Uterus (tissue), 4 donors: ENCODE data around the gene MRTFB. TPM values are rescaled to one million over a fixed set of nuclear protein-coding genes. Genes with fewer than 3 reads are reported as not detected.

Experiments used
- DNase-seq, 2 donors: peaks; one replicate each; pipeline ENCODE4 v3.0.0-alpha.2; 2019 to 2020
- H3K27ac ChIP-seq, 2 donors: fragments of 200-600 bp; sonication (generic); 1 replicate in 1 of 2; 2 replicates in 1 of 2; pipeline ENCODE4 v1.5.1; 2016 to 2018
- H3K27me3 ChIP-seq, 2 donors: fragments of 200-600 bp; sonication (generic); one replicate each; pipeline ENCODE4 v1.5.1; 2018 to 2019; ENCODE audit warnings: control low read depth in 1 of 2
- H3K36me3 ChIP-seq, 2 donors: fragments of 200-600 bp; sonication (generic); one replicate each; pipeline ENCODE4 v1.5.1; 2019; ENCODE audit warnings: control low read depth in 1 of 2
- H3K4me1 ChIP-seq, 2 donors: fragments of 200-600 bp; sonication (generic); one replicate each; pipeline ENCODE4 v1.5.1; 2018 to 2019; ENCODE audit warnings: control low read depth in 1 of 2
- H3K4me3 ChIP-seq, 2 donors: fragments of 200-600 bp; sonication (generic); 1 replicate in 1 of 2; 2 replicates in 1 of 2; pipeline ENCODE4 v1.5.1; 2018 to 2019; ENCODE audit warnings: mild to moderate bottlenecking in 1 of 2
- H3K9me3 ChIP-seq, 2 donors: fragments of 200-600 bp; sonication (generic); one replicate each; pipeline ENCODE4 v1.5.1; 2019; ENCODE audit warnings: control low read depth in 1 of 2
- CTCF ChIP-seq, 4 experiments: fragments of 200-600 bp in 2 of 4; fragments of 450-650 bp in 2 of 4; sonication (generic) in 2 of 4; IDR thresholded peaks; one replicate each; pipeline ENCODE4 v1.5.1; 2016 to 2019; ENCODE audit warnings: antibody characterized with exemption in 4 of 4, mild to moderate bottlenecking in 2 of 4, moderate library complexity in 1 of 4
- POLR2A ChIP-seq, 2 donors: fragments of 450-650 bp; IDR thresholded peaks; one replicate each; pipeline ENCODE4 v1.6.1; 2016; ENCODE audit warnings: antibody characterized with exemption in 2 of 2, mild to moderate bottlenecking in 1 of 2, moderate library complexity in 1 of 2
- intact Hi-C: fragments of 100-400 bp; cut with DNase I; formaldehyde crosslinking; loops from one replicate; pipeline ENCODE4 v1.15.1; 2023; ENCODE audit warnings: low total_unique reads
- total RNA-seq, 4 donors: library from RNA; depleted of rRNA in 3 of 4; stranded (reverse); fragments of >200 nt in 3 of 4; gene quantifications; one replicate each; pipeline versions ENCODE4 v1.1.0 to v1.2.4, GENCODE V29; 2014 to 2023
- donor health status: DM: yes; HTN: yes; CAD: no.

Gene MRTFB
- total RNA-seq, 4 donors from 2014 or later, result 49.8 to 178 (median 75.1) TPM

- no peak overlapping the region for H3K4me3 ChIP-seq
- H3K36me3 ChIP-seq, result no peaks in the 10 kb centered on the region
- no peak for TF ChIP-seq POLR2A (IDR thresholded peaks at IDR 0.05)
- TF ChIP-seq CTCF (IDR thresholded peaks at IDR 0.05), result no peak
- intact Hi-C loops, result no loop called here
- no peaks in the 10 kb centered on the region for H3K9me3 ChIP-seq
- DNase-seq, result no peak
- H3K27ac ChIP-seq, result no peak overlapping the region
- no peaks in the 10 kb centered on the region for H3K4me1 ChIP-seq
- H3K27me3 ChIP-seq, result no peaks in the 10 kb centered on the region
Measured at GRCh38 chr16:14198572-14198971, 127.5 kb downstream of the MRTFB start.

- intact Hi-C loops, result no loop called here
- DNase-seq, result no peak
- no peaks in the 10 kb centered on the region for H3K4me1 ChIP-seq
- H3K9me3 ChIP-seq, result no peaks in the 10 kb centered on the region
- H3K27ac ChIP-seq, result peak overlapping the region in 1 of 2 donors; percentile 40
- H3K36me3 ChIP-seq, result no peaks in the 10 kb centered on the region
- no peaks in the 10 kb centered on the region for H3K27me3 ChIP-seq
- no peak overlapping the region for H3K4me3 ChIP-seq
- TF ChIP-seq CTCF (IDR thresholded peaks at IDR 0.05) (no peak), POLR2A (IDR thresholded peaks at IDR 0.05) (no peak)
Measured at GRCh38 chr16:14199199-14199598, 128.1 kb downstream of the MRTFB start.

- intact Hi-C loops, result no loop called here
- no peaks in the 10 kb centered on the region for H3K36me3 ChIP-seq
- H3K27ac ChIP-seq, result peak overlapping the region in 1 of 2 donors; percentile 40
- DNase-seq, result no peak
- no peak overlapping the region for H3K4me3 ChIP-seq
- TF ChIP-seq POLR2A (IDR thresholded peaks at IDR 0.05) (no peak), CTCF (IDR thresholded peaks at IDR 0.05) (no peak)
- H3K9me3 ChIP-seq, result no peaks in the 10 kb centered on the region
- H3K27me3 ChIP-seq, result no peaks in the 10 kb centered on the region
- H3K4me1 ChIP-seq, result no peaks in the 10 kb centered on the region
Measured at GRCh38 chr16:14199624-14200023, 128.5 kb downstream of the MRTFB start.

- Histone ChIP-seq H3K27ac (peak overlapping the region; percentile 27 to 66), H3K4me3 (peak overlapping the region in 1 of 2 donors; percentile 14), H3K36me3 (no peaks in the 10 kb centered on the region), H3K27me3 (no peaks in the 10 kb centered on the region), H3K4me1 (no peaks in the 10 kb centered on the region), H3K9me3 (no peaks in the 10 kb centered on the region)
- TF ChIP-seq POLR2A (IDR thresholded peaks at IDR 0.05) (no peak), CTCF (IDR thresholded peaks at IDR 0.05) (no peak)
- no peak for DNase-seq
- intact Hi-C loops, result no loop called here
Measured at GRCh38 chr16:14202095-14202494, 131.0 kb downstream of the MRTFB start.

GRCh38 chr16:14202697-14203096, 131.6 kb downstream of the MRTFB start:
- TF ChIP-seq CTCF (IDR thresholded peaks at IDR 0.05), result peak in 1 of 4 experiments; percentile 19
- no peak for TF ChIP-seq POLR2A (IDR thresholded peaks at IDR 0.05)
- DNase-seq, result no peak
- Histone ChIP-seq H3K36me3 (no peaks in the 10 kb centered on the region), H3K9me3 (no peaks in the 10 kb centered on the region), H3K4me3 (no peak overlapping the region), H3K27me3 (no peaks in the 10 kb centered on the region), H3K27ac (peak overlapping the region; percentile 27 to 66), H3K4me1 (no peaks in the 10 kb centered on the region)
- intact Hi-C loops, result no loop called here
